IgD-negative memory B cell (primary cell): ENCODE measurements around the gene TENT5C. TPM values are rescaled to one million over a fixed set of nuclear protein-coding genes. Genes with fewer than 3 reads are reported as not detected.

ENCODE experiments used
- H3K27ac Mint-ChIP-seq, 3 donors: one replicate each; pipeline ENCODE4 v1.8.0; 2020 to 2022; ENCODE audit warnings: mild to moderate bottlenecking in 3 of 3, mixed read lengths in 3 of 3, moderate library complexity in 1 of 3
- H3K27me3 Mint-ChIP-seq: one replicate; pipeline ENCODE4 v1.8.0; 2021; ENCODE audit warnings: mixed read lengths
- H3K36me3 Mint-ChIP-seq: one replicate; pipeline ENCODE4 v1.8.0; 2020; ENCODE audit warnings: mild to moderate bottlenecking, mixed read lengths
- H3K4me1 Mint-ChIP-seq, 3 donors: one replicate each; pipeline ENCODE4 v1.8.0; 2020 to 2022; ENCODE audit warnings: mixed read lengths in 3 of 3, mild to moderate bottlenecking in 1 of 3
- H3K4me3 Mint-ChIP-seq, 4 donors: one replicate each; pipeline ENCODE4 v1.8.0; 2020 to 2022; ENCODE audit warnings: mild to moderate bottlenecking in 4 of 4, mixed read lengths in 4 of 4, moderate library complexity in 3 of 4
- H3K9me3 Mint-ChIP-seq, 3 donors: one replicate each; pipeline ENCODE4 v1.8.0; 2020 to 2021; ENCODE audit warnings: mixed read lengths in 3 of 3, mild to moderate bottlenecking in 1 of 3
- polyA plus RNA-seq: library from polyadenylated mRNA; unstranded; fragments of 300-500 nt; fragmentation: Illumina TruSeq; gene quantifications from one replicate; pipeline ENCODE4 v1.2.3, GENCODE V29; 2021

Gene TENT5C
- polyA plus RNA-seq, 1 donor from 2014 or later, result 33.4 TPM

- no peaks in the 10 kb centered on the region for H3K27me3 Mint-ChIP-seq
These were observed 46.6 kb downstream of the TENT5C start for GRCh38 chr1:117652421-117652820.

DNA sequence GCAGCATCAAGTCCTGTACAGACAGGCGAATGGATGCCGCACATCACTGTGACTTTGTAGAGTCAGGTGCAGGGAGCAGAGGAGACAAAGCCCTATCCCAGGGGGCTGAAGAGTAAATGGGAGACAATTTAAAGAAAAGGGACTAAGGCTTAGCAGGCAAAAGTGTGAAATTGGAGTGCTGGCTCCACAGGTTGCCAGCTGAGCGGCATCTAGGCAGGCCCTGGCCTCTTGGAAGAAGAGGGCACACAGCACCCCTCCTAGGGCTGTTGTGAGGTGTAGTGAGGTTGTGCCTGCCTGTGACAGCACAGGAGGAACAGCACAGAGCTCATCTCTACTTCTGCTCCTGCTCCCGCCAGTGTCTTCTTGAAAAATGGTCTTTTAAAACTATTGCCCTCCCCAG, 47.3 kb downstream of the TENT5C start:
- H3K4me1 Mint-ChIP-seq, result peaks cover 56 to 75% (median 67%) of the 10 kb centered on the region in 3 donors
- H3K27me3 Mint-ChIP-seq, result no peaks in the 10 kb centered on the region
- peaks cover 3% of the 10 kb centered on the region for H3K36me3 Mint-ChIP-seq
- H3K9me3 Mint-ChIP-seq, result no peaks in the 10 kb centered on the region
- H3K27ac Mint-ChIP-seq, result peak overlapping the region; percentile 90 to 98 (median 98)
- peak overlapping the region in 2 of 4 donors; percentile 63 to 73 for H3K4me3 Mint-ChIP-seq

More at GRCh38 chr1:117652421-117652820, 46.6 kb downstream of the TENT5C start:
- H3K36me3 Mint-ChIP-seq, result peaks cover 3% of the 10 kb centered on the region
- peak overlapping the region; percentile 80 to 98 (median 90) for H3K27ac Mint-ChIP-seq
- peaks cover 54 to 71% (median 66%) of the 10 kb centered on the region in 3 donors for H3K4me1 Mint-ChIP-seq
- peak overlapping the region in 3 of 4 donors; percentile 65 to 90 (median 73) for H3K4me3 Mint-ChIP-seq
- no peaks in the 10 kb centered on the region for H3K9me3 Mint-ChIP-seq

- Mint-ChIP-seq H3K27ac (peak overlapping the region; percentile 90 to 98 (median 98)), H3K9me3 (no peaks in the 10 kb centered on the region), H3K27me3 (no peaks in the 10 kb centered on the region), H3K4me1 (peaks cover 63 to 80% (median 71%) of the 10 kb centered on the region in 3 donors), H3K36me3 (peaks cover 3% of the 10 kb centered on the region), H3K4me3 (peak overlapping the region; percentile 67 to 77 (median 72))
These were observed 48.1 kb downstream of the TENT5C start for GRCh38 chr1:117653732-117654492.

DNA sequence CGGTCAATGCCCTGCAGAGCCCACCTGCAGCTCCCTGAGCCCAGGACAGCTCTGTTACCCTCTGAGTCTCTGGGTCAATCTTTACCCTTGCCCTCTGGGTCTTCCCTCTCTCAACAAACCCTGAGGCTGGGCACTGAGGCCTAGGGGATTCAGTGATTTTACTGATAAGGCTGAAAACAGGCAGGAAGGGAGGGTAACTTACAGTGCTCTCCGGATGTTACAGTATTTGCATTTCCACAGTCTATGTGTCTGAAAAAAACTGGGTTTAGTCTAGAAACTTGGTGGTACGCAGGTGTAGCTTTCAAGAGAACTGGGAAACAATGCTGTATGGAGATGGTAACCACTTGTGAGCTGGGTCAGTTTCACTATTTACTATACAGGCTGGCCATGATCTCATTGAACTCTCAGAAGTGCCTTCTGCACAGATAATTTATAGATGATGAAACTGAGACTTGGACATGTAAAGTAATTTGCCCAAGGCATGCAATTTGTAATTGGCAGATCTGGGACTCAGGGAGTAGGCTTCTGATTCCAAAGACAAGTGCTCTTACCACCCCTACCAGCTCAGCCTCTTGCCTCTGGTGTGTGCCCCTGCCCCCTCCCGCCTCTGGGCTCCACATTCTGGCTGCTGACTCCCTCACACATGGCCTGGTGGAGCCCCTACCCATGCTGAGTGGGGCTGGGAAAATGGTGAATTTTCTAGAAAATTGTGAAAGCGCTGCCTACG, 48.8 kb downstream of the TENT5C start:
- Mint-ChIP-seq H3K9me3 (no peaks in the 10 kb centered on the region), H3K27me3 (no peaks in the 10 kb centered on the region), H3K4me3 (peak overlapping the region; percentile 34 to 77 (median 70)), H3K4me1 (peaks cover 70 to 83% (median 75%) of the 10 kb centered on the region in 3 donors), H3K36me3 (peaks cover 3% of the 10 kb centered on the region), H3K27ac (peak overlapping the region; percentile 90 to 98 (median 98))

DNA sequence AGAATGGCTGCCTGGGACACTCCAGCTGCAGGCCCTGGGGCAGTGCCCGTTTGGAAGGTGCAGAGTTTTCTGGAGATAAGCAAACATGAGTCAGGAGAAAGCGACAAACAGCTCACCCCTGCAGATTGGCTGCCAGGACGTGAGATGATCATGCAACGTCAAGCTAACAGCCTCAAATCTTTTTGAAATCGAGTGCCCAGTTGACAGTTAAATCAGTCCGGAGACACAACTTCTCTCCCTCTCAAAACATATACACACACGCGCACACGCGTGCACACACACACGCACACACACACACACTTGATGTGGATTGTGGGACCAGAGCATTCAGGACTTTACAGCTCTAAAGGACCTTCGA, 49.4 kb downstream of the TENT5C start:
- Mint-ChIP-seq H3K4me3 (peak overlapping the region; percentile 34 to 73 (median 68)), H3K27ac (peak overlapping the region; percentile 90 to 98 (median 98))

GRCh38 chr1:117656202-117656641, 50.4 kb downstream of the TENT5C start:
- no peaks in the 10 kb centered on the region for H3K9me3 Mint-ChIP-seq
- peaks cover 75 to 93% (median 84%) of the 10 kb centered on the region in 3 donors for H3K4me1 Mint-ChIP-seq
- H3K27ac Mint-ChIP-seq, result peak overlapping the region; percentile 90 to 94 (median 92)
- H3K27me3 Mint-ChIP-seq, result no peaks in the 10 kb centered on the region
- peak overlapping the region; percentile 49 to 89 (median 72) for H3K4me3 Mint-ChIP-seq
- no peaks in the 10 kb centered on the region for H3K36me3 Mint-ChIP-seq

More for the DNA sequence above, 49.4 kb downstream of the TENT5C start:
- Mint-ChIP-seq H3K27me3 (no peaks in the 10 kb centered on the region), H3K9me3 (no peaks in the 10 kb centered on the region), H3K4me1 (peaks cover 74 to 88% (median 79%) of the 10 kb centered on the region in 3 donors), H3K36me3 (peaks cover 3% of the 10 kb centered on the region)

DNA sequence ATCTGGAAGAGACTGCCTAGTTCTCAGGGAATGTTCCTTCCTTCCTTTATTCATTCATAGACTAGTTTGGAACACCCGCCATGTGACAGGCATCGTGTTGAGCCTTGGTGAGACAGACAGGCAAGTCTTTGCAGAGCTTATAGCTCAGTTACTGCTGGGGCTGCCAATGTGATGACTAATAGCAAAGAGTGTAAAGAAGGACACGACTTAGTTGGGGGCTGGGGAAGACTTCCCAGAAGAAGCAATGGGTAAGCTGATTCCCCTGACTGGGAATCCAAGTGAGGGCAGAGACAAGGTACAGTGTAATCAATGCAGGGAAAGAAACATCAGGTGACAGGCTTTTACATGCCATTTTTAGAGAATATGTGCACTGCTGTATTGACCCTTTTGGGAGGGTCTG, 51.2 kb downstream of the TENT5C start:
- H3K9me3 Mint-ChIP-seq, result peaks cover 0 to 2% (median under 1%) of the 10 kb centered on the region in 3 donors
- no peaks in the 10 kb centered on the region for H3K36me3 Mint-ChIP-seq
- peak overlapping the region in 2 of 4 donors; percentile 18 to 79 for H3K4me3 Mint-ChIP-seq
- peak overlapping the region in 2 of 3 donors; percentile 63 to 90 for H3K27ac Mint-ChIP-seq
- H3K4me1 Mint-ChIP-seq, result peaks cover 75 to 92% (median 79%) of the 10 kb centered on the region in 3 donors
- H3K27me3 Mint-ChIP-seq, result no peaks in the 10 kb centered on the region

GRCh38 chr1:117657949-117658660, 52.3 kb downstream of the TENT5C start:
- H3K27ac Mint-ChIP-seq, result peak overlapping the region; percentile 73 to 98 (median 87)
- no peaks in the 10 kb centered on the region for H3K27me3 Mint-ChIP-seq
- peak overlapping the region; percentile 22 to 88 (median 54) for H3K4me3 Mint-ChIP-seq
- H3K36me3 Mint-ChIP-seq, result no peaks in the 10 kb centered on the region
- H3K9me3 Mint-ChIP-seq, result peaks cover 0 to 3% (median 2%) of the 10 kb centered on the region in 3 donors
- peaks cover 72 to 88% (median 72%) of the 10 kb centered on the region in 3 donors for H3K4me1 Mint-ChIP-seq

- Mint-ChIP-seq H3K36me3 (no peaks in the 10 kb centered on the region), H3K27me3 (no peaks in the 10 kb centered on the region), H3K9me3 (peaks cover 0 to 3% (median 2%) of the 10 kb centered on the region in 3 donors), H3K4me3 (peak overlapping the region; percentile 22 to 88 (median 54)), H3K27ac (peak overlapping the region; percentile 73 to 98 (median 89)), H3K4me1 (peaks cover 69 to 88% (median 70%) of the 10 kb centered on the region in 3 donors)
These were observed 52.8 kb downstream of the TENT5C start for GRCh38 chr1:117658676-117659075.

DNA sequence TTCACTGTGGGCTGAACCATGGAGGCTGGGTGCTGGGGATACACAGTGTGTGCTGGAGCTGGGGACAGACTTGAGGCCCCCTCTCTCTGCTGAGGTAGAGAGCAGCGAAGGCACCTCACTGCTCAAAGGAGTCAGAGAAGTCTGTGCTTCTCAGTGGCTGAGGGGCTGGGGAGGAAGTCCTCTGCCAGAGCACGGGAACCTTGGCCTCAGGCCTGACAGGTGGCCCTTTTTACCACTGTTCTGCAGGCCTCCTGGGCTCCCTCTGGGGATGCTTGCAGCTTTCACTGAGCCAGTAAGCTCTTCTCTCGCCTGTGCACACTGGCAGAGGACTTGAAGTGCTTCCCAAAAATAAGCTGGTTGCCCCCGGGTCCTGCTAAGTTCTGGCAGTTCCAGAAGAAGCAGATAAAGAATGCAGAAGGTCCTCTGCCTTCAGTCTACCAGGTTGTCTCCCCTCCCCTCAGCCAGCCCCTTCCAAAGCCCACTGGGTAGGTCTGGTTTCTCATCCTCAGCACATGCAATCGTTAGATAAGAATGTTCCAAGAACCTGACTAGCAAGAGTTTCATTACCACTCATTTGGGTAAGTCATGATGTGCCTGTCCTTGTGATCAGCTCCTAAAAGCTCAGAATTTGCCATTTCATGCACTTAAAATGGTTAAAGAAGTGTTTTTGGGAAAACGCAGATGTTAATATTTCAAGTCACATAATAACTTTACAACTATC, 53.9 kb downstream of the TENT5C start:
- H3K27ac Mint-ChIP-seq, result peak overlapping the region; percentile 73 to 98 (median 89)
- no peaks in the 10 kb centered on the region for H3K27me3 Mint-ChIP-seq
- H3K4me3 Mint-ChIP-seq, result peak overlapping the region in 3 of 4 donors; percentile 67 to 88 (median 76)
- H3K4me1 Mint-ChIP-seq, result peaks cover 69 to 88% (median 71%) of the 10 kb centered on the region in 3 donors
- peaks cover 0 to 3% (median 2%) of the 10 kb centered on the region in 3 donors for H3K9me3 Mint-ChIP-seq
- H3K36me3 Mint-ChIP-seq, result no peaks in the 10 kb centered on the region

- Mint-ChIP-seq H3K4me1 (peaks cover 68 to 87% (median 69%) of the 10 kb centered on the region in 3 donors), H3K27me3 (no peaks in the 10 kb centered on the region), H3K9me3 (peaks cover 0 to 3% (median 2%) of the 10 kb centered on the region in 3 donors), H3K36me3 (no peaks in the 10 kb centered on the region), H3K4me3 (peak overlapping the region in 3 of 4 donors; percentile 67 to 80 (median 76)), H3K27ac (peak overlapping the region; percentile 73 to 98 (median 88))
These were observed 54.6 kb downstream of the TENT5C start for GRCh38 chr1:117660271-117660965.

- H3K9me3 Mint-ChIP-seq, result peaks cover 0 to 3% (median 2%) of the 10 kb centered on the region in 3 donors
These were observed 55.2 kb downstream of the TENT5C start for GRCh38 chr1:117661027-117661426.

GRCh38 chr1:117662667-117663066, 56.8 kb downstream of the TENT5C start:
- Mint-ChIP-seq H3K9me3 (peaks cover 0 to 3% (median 2%) of the 10 kb centered on the region in 3 donors), H3K27ac (peak overlapping the region in 2 of 3 donors; percentile 95 to 99), H3K36me3 (no peaks in the 10 kb centered on the region), H3K27me3 (no peaks in the 10 kb centered on the region), H3K4me1 (peaks cover 60 to 80% (median 65%) of the 10 kb centered on the region in 3 donors), H3K4me3 (peak overlapping the region in 2 of 4 donors; percentile 46 to 61)

More at GRCh38 chr1:117661027-117661426, 55.2 kb downstream of the TENT5C start:
- Mint-ChIP-seq H3K4me1 (peaks cover 68 to 87% (median 70%) of the 10 kb centered on the region in 3 donors), H3K27ac (peak overlapping the region; percentile 73 to 97 (median 88)), H3K27me3 (no peaks in the 10 kb centered on the region), H3K4me3 (peak overlapping the region in 2 of 4 donors; percentile 76 to 81), H3K36me3 (no peaks in the 10 kb centered on the region)
